ENCODE measurements around the gene TANK.

DNA sequence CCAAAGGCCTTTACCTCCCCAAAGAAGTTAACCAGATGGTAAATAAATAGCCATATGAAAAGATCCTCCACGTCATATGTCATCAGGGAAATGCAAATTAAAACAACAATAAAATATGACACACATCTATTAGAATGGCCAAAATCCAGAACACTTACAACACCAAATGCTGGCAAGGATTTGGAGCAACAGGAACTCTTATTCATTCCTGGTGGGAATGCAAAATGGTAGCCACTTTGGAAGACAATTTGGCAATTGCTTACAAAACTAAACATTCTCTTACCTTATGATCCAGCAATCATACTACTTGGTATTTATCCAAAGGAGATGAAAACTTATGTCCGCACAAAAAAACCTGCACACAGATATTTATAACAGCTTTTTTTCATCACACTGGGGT lies 1.3 kb upstream of the TANK start:
- no peak for TF ChIP-seq CTCF (IDR thresholded peaks at IDR 0.05)
- TF ChIP-seq POLR2AphosphoS5 (IDR thresholded peaks at IDR 0.05), result no peak
- TF ChIP-seq POLR2A (IDR thresholded peaks at IDR 0.05), result no peak
